ENCODE results near the gene SEC14L2.

Gene SEC14L2

DNA sequence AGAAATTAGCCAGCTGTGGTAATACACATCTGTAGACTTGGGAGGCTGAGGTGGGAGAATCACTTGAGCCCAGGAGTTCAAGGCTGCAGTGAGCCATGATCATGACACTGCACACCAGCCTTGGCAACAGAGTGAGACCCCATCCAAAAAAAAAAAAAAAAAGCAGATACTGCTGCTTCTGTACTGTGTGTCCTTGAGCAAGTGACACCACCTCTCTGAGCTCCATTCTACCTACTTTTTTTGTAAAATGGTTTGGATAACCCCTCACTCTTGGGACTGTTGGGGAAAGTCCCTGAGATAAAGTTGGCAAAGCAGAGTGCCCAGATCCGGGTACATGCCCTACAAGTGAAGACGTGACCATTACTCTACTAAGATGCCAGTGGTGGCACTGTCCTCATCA is 72.3 kb downstream of the SEC14L2 start:
- TF ChIP-seq GATA3 (IDR thresholded peaks at IDR 0.05; ENCODE audit: low read depth, low read length) = no peak
- TF ChIP-seq GATA2 (IDR thresholded peaks at IDR 0.05; ENCODE audit: low read depth, low read length) = no peak

DNA sequence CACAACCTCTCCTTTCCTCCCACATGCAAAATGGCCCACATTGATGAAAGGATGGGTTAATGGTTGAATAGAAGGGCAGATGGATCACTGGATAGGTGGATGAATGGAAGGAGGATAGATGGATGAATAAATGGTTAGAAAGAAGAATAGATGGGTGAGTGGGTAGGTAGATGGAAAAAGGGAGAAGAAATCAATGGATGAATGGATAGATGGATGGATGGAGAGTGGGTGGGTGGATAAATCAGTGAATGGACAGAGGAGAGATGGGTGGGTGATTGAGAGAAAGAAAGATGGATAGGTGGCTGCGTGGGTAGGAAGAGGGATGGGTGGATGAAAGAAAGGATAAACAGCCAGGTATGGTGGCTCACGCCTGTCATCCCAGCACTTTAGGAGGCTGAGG is 73.8 kb downstream of the SEC14L2 start:
- TF ChIP-seq GATA3 (IDR thresholded peaks at IDR 0.05; ENCODE audit: low read depth, low read length) (no peak), GATA2 (IDR thresholded peaks at IDR 0.05; ENCODE audit: low read depth, low read length) (no peak)

DNA sequence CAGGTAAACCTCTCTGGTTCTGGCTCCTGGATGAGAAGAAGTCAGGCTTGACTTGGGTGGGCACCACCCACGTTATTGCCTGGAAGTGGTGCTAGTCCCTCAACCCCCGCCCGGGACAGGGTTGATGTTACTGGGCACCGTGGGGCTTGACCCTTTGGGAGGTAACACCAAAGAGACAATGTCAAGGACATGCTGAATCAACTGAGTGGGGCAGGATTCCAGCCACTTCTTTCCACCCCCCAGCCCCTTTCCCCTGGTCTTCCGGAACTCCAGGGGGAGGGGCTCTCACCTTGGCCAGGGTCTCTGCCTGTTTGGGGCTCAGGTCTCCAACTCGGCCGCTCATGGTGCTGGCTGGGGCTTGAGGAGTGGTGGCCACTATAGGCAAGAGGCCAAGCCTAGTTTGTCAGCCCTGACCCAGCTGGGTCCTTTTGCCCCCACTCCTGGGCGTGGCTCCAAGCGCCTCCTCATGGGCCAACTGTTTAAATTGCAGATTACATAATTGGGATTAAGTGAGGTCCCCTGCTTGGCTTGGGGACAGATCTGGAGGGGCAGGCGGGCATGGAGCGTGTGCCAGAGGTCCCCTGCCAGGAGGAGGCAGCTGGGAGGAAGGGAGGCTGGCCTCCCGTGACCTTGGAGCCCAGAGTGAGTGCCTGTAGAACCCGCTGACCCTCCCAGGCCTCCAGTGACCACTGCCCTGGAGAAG is 74.9 kb downstream of the SEC14L2 start, which contains the start of gene SEC14L3:
SEC14L3 (minus strand) TSS at position 402 of the 703 bp plus-strand sequence; CDS start at position 343, 59 bp downstream.
- TF ChIP-seq GATA2 (IDR thresholded peaks at IDR 0.05; ENCODE audit: low read depth, low read length) (no peak), GATA3 (IDR thresholded peaks at IDR 0.05; ENCODE audit: low read depth, low read length) (no peak)

DNA sequence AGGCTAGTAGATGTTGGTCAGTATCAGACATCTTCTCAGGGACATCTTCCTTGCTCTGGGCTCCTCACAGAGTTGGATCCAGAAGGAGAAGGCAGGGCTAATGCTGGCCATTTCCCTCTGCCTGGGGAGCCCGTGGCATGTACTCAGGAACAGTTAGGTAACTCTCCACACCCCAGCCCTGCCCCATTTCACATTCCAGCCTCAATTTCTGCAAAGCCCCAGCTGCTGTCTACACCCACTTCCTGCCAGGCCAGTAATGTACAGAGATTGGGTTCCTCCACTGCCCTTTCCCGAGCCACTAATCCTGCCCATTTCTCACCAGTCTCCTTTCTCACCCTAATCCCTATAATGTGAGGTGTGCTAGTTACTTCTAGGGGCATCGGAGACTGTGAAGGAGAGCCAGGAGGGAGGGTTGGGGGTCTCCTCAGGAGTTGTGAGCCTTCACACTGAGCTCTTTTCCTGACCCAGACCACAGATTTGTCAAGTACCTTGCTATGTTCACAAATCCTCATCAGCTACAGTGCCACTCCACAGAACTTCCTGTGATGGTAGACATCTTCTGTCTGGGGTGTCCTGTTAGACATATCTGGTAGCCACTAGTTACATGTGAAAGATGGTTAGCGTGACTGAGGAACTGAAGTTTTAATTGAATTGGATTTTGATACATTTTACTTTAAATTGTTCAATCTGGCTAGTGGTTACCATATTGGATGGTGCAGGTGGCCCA is 76.3 kb downstream of the SEC14L2 start:
- no peak for TF ChIP-seq GATA2 (IDR thresholded peaks at IDR 0.05; ENCODE audit: low read depth, low read length)
- TF ChIP-seq GATA3 (IDR thresholded peaks at IDR 0.05; ENCODE audit: low read depth, low read length) = no peak

- TF ChIP-seq GATA2 (IDR thresholded peaks at IDR 0.05; ENCODE audit: low read depth, low read length) (no peak), GATA3 (IDR thresholded peaks at IDR 0.05; ENCODE audit: low read depth, low read length) (no peak)
Measured at GRCh38 chr22:30474121-30474520, 77.3 kb downstream of the SEC14L2 start.

Measured in SH-SY5Y (cell line).